Neural cell (in vitro differentiated cells): ENCODE measurements around the gene ASL.

Source experiments
- CTCF ChIP-seq: fragments of 450-650 bp; IDR thresholded peaks from 2 replicates; pipeline ENCODE4 v1.5.1; 2014; ENCODE audit warnings: antibody characterized with exemption, mild to moderate bottlenecking, moderate library complexity; ENCODE audit not compliant: poor library complexity, severe bottlenecking
- POLR2AphosphoS5 ChIP-seq: IDR thresholded peaks from 2 replicates; pipeline ENCODE4 v1.6.1; 2012
- REST ChIP-seq: IDR thresholded peaks from 2 replicates; pipeline ENCODE4 v1.6.1; 2012; ENCODE audit warnings: borderline replicate concordance
- SMC3 ChIP-seq: fragments of 450-650 bp; conservative IDR thresholded peaks from 2 replicates; pipeline ENCODE4 v1.6.1; 2014; ENCODE audit warnings: antibody characterized with exemption, mild to moderate bottlenecking, moderate library complexity; ENCODE audit not compliant: poor library complexity

GRCh38 chr7:66105263-66105748, 29.7 kb downstream of the ASL start:
- TF ChIP-seq CTCF (no peak), REST (no peak), SMC3 (no peak), POLR2AphosphoS5 (no peak)
